CD4-positive, alpha-beta T cell treated with Interleukin-12 subunit alpha and Interleukin-12 subunit beta, for 1 hour (primary cell): ENCODE data around the gene FKBP2.

ENCODE experiments used
- DNase-seq: peaks from one replicate; pipeline ENCODE4 v3.0.0-alpha.2; 2020

The FKBP2 gene

GRCh38 chr11:64240435-64241240 is at the start of gene FKBP2:
TSS of gene FKBP2 (plus strand) at chr11:64241095. CDS start at chr11:64242388, 1,293 bp downstream.
- peak; percentile 99 for DNase-seq

DNA sequence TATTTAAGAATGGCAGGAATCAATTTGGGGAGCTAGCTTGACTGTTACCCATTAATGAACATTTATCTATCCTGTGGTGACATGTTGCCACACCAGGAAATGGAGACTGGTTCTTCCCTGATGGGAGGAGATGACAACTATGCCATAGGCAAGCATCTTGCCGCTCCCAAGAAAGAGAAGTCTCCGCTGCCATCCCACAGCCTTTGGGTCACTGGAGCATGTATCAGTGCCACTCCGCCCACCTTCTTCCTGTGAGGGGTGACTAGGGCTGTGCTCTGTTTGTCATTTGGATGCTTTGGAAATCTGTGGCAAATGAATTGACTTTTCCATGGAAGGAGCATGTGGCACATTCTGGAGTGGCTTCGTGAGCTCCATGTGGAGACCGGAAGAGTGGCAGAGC is 48.5 kb upstream of the FKBP2 start:
- DNase-seq: no peak

GRCh38 chr11:64196626-64197025 is 44.3 kb upstream of the FKBP2 start:
- no peak for DNase-seq

DNA sequence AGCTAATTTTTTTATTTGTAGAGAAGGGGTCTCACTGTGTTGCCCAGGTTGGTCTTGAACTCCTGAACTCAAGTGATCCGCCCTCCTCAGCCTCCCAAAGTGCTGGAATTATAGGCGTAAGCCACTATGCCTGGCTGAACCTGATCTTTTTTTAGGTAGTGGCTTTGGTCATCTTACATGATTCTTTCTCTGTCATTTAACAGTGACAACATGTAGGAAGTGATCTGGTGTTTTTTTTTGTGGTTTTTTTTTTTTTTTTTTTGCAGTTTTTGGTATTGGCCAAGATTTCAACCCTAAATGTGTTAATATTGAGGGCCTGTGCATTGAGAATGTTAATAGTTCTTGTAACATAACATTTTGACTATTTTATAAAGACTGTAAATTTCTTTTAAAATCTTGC is 42.4 kb upstream of the FKBP2 start:
- DNase-seq: no peak

DNA sequence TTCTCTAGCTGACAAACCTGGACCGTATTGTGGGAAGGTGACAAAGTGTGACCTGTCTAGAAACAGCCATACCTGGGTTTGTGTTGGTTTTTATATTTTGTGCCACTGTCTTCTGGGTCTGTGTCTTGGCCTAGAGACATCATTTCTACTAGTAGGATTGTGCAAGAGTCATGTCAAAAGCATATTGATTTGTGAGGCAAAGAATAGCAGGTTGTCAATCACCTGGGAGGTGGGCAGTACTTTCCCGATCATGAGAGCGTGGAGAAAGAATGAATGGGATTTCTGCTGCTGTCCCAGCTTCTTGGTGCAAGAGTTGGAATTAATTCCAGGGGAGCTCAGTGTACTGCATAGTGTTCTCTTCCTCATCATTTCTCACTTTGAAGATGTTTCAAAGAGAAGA is 39.4 kb upstream of the FKBP2 start:
- no peak for DNase-seq

- DNase-seq: no peak
Measured at GRCh38 chr11:64202992-64203391, 37.9 kb upstream of the FKBP2 start.

DNA sequence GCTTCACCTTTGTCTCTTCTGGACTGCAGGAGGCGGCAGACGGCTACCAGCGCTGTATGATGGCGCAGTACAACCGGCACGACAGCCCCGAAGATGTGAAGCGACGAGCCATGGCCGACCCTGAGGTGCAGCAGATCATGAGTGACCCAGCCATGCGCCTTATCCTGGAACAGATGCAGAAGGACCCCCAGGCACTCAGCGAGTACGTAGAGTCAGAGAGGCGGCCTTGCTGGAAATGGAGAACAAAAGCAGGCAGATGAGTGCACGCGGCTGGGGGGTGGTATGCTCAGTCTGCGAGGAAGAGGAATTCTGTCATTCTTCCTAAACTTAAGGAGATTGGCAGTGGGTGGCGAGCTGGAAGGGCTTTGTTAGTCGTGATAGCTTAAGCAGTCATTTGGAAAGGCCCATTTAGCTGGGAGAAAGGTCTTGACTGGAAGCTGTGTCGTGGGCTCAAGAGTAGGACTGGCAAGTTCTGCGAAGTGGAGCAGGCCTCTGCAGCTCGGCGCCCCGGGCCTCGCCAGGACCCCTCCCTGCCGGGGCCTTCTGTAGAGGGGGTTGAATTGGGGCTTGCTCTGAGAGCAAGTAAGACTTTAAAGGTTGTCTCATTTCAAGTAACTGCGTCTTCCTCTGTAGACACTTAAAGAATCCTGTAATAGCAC is 37.3 kb upstream of the FKBP2 start:
- no peak for DNase-seq

DNA sequence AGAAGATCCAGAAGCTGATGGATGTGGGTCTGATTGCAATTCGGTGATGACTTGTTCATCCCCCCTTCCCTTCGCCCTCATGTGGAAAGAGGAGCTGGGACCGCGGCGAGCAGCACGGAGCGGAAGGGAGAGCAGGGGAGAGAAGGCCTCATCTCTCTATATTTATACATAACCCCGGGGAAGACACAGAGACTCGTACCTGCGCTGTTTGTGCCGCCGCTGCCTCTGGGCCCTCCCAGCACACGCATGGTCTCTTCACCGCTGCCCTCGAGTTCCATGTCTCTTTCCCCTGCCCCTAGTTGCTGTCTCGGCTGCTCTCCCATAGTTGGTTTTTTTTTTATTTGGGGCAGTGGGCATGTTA is 36.8 kb upstream of the FKBP2 start:
- no peak for DNase-seq

GRCh38 chr11:64204464-64204989 is 36.4 kb upstream of the FKBP2 start:
- DNase-seq: peak; percentile 89

DNA sequence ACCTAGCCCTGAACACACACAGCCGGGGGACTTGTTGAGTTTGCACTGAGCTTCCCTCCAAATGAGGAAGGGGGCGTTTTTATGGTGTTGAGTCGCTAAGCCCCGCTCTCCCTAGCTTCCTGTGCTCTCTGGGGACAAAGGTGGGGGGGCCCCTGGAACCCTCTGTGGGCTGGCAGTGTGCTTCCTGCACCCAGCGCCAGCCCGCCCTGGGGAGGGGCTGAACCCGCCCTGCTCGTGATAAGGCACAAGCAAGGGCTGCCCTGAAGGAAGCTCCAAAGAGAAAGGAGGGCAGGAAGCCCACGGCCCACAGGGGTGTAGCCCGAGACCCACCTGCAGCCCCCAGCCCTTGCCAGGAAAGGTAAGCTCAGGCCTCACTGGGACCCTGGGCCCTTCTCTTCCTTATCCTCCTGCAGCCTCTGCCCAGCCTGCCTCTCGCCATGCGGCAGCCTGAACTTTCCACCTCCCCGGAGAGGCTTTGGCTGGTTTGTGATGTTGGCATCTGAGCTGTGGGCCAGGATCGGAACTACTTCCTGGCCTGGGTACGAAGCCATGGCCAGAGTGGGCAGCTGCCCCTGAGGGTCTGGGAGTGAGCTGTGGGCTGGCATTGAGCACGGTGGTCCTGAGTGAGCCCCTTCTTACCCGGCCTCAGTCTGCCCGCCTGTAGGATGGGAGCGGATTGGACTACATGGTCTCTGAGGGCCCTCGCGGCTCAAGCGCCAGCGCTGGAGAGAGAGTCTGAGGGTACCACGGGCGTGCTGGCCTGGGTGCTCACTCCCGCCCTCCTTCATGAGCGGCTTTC is 34.2 kb upstream of the FKBP2 start, which contains the start of gene FERMT3:
FERMT3 (plus strand) TSS at position 265 of the 799 bp plus-strand sequence. CDS start 644 bp downstream, outside the sequence.
- peak; percentile 77 for DNase-seq

GRCh38 chr11:64207256-64208085 is 33.4 kb upstream of the FKBP2 start:
- peak; percentile 77 for DNase-seq

DNA sequence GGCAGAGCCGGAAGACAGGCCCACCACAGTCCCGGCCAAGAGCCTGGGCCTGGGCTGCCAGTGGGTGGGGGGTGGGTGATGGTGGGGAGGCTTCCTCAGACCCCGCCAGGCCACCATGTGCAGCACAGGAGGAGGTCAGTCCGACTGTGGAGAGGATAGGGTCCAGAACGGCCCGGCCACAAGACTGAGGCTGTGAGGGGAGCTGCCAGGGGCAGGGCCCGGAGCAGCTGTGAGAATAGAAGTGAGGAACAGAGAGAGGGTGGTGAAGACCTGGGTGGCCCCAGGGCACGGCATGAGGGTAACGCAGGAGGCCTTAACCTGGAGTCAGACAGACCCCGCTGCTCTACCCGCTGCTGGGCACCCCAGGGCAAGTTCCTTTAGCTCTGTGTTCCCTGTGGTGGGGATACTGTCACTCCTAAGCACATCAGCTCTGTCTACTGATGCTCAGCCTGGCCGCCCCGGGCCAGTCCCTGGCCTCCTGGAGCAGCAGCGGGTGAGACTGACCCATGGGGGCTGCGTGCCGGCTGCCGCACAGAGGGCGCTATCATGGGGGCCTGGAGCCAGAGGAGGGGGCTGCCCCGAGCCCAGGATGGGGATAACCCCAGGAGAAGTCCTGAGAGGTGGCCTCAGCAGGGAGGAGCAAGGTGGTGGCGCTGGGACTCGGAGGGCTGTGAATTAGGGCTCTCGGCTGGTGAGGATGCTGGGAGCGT is 32.7 kb upstream of the FKBP2 start:
- DNase-seq: no peak

DNA sequence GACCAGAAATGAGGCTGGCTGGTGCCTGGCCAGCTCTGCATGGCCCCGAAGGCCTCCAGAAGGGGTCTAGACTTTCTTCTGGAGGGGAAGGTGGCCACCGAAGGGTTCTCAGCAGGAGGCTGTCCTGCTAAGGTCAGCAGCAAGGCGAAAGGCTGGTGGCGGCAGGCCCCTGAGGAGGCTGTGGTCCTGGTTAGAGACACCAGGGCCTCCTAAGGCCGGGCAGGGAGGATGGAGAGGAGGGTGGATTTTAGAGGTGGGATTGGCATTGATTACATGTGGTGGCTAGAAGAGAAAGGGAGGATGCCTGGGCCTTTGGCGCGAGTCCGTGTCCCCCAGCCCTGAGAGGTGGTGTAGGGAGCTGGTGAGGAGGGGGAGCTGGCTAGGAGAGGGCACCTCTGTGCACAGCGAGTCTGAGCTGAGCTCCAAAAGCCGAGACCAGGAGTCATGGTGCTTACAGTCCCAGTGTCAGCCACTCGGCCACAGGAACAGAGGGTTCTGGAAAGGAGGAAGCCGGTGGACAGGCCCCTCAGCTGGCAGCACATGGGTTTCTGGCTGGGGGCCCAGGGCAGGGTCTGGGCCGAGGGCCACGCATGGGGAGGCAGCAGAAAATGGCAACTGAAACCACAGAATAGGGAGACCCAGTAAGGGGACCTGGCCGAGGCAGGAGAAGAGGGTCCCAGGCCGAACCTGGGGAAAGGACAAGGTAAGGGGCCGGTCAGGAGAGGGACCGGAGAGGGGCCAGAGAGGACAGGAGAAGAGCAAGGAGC is 31.9 kb upstream of the FKBP2 start:
- no peak for DNase-seq

DNA sequence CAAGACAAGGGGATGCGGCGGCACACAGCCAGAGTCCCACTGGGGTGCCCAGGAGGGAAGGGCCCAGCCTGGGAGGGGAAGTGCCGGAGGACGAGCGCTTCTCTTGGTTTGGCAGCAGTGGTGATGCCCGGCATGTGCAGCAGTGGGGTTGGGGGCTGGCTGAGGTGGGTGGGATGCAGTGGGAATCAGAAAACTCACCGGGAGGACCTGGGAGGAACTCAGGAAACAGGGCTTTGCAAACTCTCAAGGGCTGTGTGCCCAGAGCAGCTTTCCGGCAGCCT is 31.4 kb upstream of the FKBP2 start:
- no peak for DNase-seq

DNA sequence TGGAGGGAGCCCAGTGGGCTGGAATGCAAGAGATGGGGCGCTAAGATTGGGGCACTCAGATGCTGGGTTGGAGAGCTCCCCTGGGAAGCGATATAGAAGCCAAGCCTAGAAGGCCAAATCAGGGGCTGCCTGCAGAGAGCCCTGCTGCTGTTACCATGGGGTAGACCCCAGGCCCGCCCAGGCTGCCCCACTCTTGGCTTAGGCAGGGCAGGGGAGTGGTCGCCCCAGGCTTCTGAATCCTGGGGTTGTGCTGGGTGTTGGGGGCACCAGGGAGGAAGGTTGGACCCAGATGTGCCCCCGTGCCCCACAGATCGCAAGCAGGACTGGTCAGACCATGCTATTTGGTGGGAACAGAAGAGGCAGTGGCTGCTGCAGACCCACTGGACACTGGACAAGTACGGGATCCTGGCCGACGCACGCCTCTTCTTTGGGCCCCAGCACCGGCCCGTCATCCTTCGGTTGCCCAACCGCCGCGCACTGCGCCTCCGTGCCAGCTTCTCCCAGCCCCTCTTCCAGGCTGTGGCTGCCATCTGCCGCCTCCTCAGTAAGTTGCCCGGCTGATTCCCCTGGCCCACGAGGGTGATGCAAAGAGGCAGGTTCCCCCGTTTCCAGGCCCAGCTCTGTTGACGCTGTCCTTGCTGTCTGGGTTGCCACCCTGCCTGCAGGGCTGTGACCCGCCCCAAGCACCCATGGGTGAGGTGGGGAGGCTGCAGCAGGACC is 30.4 kb upstream of the FKBP2 start:
- DNase-seq: no peak

DNA sequence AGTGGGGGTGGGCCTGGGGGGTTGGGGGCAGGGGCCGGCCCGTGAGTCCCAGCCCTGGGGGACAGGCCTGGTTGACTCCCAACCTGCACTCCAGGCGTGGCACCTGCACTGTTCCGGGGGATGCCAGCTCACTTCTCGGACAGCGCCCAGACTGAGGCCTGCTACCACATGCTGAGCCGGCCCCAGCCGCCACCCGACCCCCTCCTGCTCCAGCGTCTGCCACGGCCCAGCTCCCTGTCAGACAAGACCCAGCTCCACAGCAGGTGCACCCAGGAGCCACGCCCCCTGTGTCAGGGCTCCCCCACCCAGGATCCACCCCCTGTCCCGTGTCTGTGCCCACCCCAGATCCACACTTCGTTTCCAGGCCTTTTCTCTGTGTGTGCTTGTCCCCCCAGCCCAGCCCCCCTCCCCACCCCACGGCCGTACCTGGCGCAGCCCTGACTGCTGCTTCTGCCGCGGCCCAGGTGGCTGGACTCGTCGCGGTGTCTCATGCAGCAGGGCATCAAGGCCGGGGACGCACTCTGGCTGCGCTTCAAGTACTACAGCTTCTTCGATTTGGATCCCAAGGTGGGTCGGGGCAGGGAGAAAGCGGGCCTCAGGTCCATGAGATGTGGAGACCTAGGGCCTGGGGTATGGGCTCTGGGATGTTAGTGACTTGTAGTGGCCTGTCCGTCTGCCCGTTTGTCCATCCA is 29.6 kb upstream of the FKBP2 start:
- no peak for DNase-seq

DNA sequence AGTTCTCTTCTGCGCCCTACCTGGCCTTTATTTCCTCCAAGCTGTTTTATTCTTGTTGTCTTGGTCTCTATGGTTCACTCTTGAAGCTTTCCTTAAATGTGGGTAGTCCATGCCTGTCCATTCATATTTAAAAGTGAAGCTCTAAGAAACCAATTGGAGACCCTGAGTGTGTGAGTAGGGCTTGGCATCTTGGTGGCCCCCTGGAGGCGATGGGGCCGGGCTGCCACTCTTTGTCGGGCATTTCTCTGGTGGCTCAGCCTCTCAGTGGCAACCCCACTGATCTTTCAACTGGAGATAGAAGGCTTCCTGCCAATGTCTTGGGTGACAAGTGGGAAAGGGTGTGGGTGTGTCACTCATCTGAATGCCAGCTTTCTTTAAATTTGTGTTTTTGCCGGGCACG is 24.0 kb upstream of the FKBP2 start:
- no peak for DNase-seq

GRCh38 chr11:64218628-64219353 is 22.1 kb upstream of the FKBP2 start:
- no peak for DNase-seq

DNA sequence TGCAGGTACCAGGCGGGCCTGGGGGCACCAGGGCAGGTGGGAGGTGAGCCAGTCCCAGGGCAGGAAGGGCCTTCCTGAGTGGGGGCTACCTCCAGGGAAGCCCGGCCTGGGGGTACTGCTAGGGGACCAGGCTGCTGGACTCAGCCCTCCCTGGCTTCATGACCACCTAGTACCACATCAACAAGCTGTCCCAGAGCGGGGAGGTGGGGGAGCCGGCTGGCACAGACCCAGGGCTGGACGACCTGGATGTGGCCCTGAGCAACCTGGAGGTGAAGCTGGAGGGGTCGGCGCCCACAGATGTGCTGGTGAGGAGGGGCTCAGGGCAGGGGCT is 21.6 kb upstream of the FKBP2 start:
- no peak for DNase-seq
